ENCODE data around the gene SLC6A6.

SLC6A6 gene

GRCh38 chr3:14516738-14517345 lies 114.4 kb downstream of the SLC6A6 start:
- in situ Hi-C loops (cut with MboI; ENCODE audit: low sequenced_read_pairs), result no loop called here

- in situ Hi-C loops (cut with MboI; ENCODE audit: low sequenced_read_pairs), result no loop called here
Observed at GRCh38 chr3:14517601-14518431, 115.4 kb downstream of the SLC6A6 start.

- in situ Hi-C loops (cut with MboI; ENCODE audit: low sequenced_read_pairs), result no loop called here
Observed at GRCh38 chr3:14518432-14518802, 116.0 kb downstream of the SLC6A6 start.

GRCh38 chr3:14518893-14519292 lies 116.5 kb downstream of the SLC6A6 start:
- in situ Hi-C loops (cut with MboI; ENCODE audit: low sequenced_read_pairs), result no loop called here

- in situ Hi-C loops (cut with MboI; ENCODE audit: low sequenced_read_pairs), result no loop called here
Observed at GRCh38 chr3:14519406-14519805, 117.0 kb downstream of the SLC6A6 start.

GRCh38 chr3:14520149-14520548 lies 117.7 kb downstream of the SLC6A6 start:
- in situ Hi-C loops (cut with MboI; ENCODE audit: low sequenced_read_pairs), result no loop called here

- in situ Hi-C loops (cut with MboI; ENCODE audit: low sequenced_read_pairs), result no loop called here
Observed at GRCh38 chr3:14520967-14521366, 118.6 kb downstream of the SLC6A6 start.

GRCh38 chr3:14521611-14522010 lies 119.2 kb downstream of the SLC6A6 start:
- in situ Hi-C loops (cut with MboI; ENCODE audit: low sequenced_read_pairs), result no loop called here

GRCh38 chr3:14522129-14522691 lies 119.8 kb downstream of the SLC6A6 start:
- in situ Hi-C loops (cut with MboI; ENCODE audit: low sequenced_read_pairs), result no loop called here

- in situ Hi-C loops (cut with MboI; ENCODE audit: low sequenced_read_pairs), result no loop called here
Observed at GRCh38 chr3:14522768-14523167, 120.4 kb downstream of the SLC6A6 start.

- in situ Hi-C loops (cut with MboI; ENCODE audit: low sequenced_read_pairs), result no loop called here
Observed at GRCh38 chr3:14523792-14524191, 121.4 kb downstream of the SLC6A6 start.

- in situ Hi-C loops (cut with MboI; ENCODE audit: low sequenced_read_pairs), result no loop called here
Observed at GRCh38 chr3:14524311-14524711, 121.9 kb downstream of the SLC6A6 start.

- in situ Hi-C loops (cut with MboI; ENCODE audit: low sequenced_read_pairs), result no loop called here
Observed at GRCh38 chr3:14524920-14525660, 122.7 kb downstream of the SLC6A6 start.

GRCh38 chr3:14525685-14526631 lies 123.6 kb downstream of the SLC6A6 start:
- in situ Hi-C loops (cut with MboI; ENCODE audit: low sequenced_read_pairs), result no loop called here

- in situ Hi-C loops (cut with MboI; ENCODE audit: low sequenced_read_pairs), result no loop called here
Observed at GRCh38 chr3:14528081-14528480, 125.7 kb downstream of the SLC6A6 start.

- in situ Hi-C loops (cut with MboI; ENCODE audit: low sequenced_read_pairs), result no loop called here
Observed at GRCh38 chr3:14531856-14532395, 129.5 kb downstream of the SLC6A6 start.

GRCh38 chr3:14532691-14533456 lies 130.5 kb downstream of the SLC6A6 start:
- in situ Hi-C loops (cut with MboI; ENCODE audit: low sequenced_read_pairs), result no loop called here

GRCh38 chr3:14533457-14533958 lies 131.1 kb downstream of the SLC6A6 start:
- in situ Hi-C loops (cut with MboI; ENCODE audit: low sequenced_read_pairs), result no loop called here

- in situ Hi-C loops (cut with MboI; ENCODE audit: low sequenced_read_pairs), result no loop called here
Observed at GRCh38 chr3:14534516-14535191, 132.2 kb downstream of the SLC6A6 start.

All from hTERT RPE-1 (cell line).